Skeletal muscle satellite cell (primary cell): Measurements from ENCODE around the gene MLLT11.

Source experiments
- H3K27me3 ChIP-seq: 2 replicates; pipeline ENCODE4 v1.7.0; 2013; ENCODE audit warnings: low read length; ENCODE audit not compliant: control insufficient read depth, insufficient read depth
- H3K36me3 ChIP-seq: 2 replicates; pipeline ENCODE4 v1.7.0; 2013; ENCODE audit warnings: mild to moderate bottlenecking, control low read depth, low read length; ENCODE audit not compliant: insufficient read depth
- H3K4me1 ChIP-seq: 2 replicates; pipeline ENCODE4 v1.7.0; 2013; ENCODE audit warnings: low read length; ENCODE audit not compliant: control insufficient read depth, insufficient read depth
- H3K4me2 ChIP-seq: 2 replicates; pipeline ENCODE4 v1.7.0; 2013; ENCODE audit warnings: mild to moderate bottlenecking, low read length
- H3K4me3 ChIP-seq: 2 replicates; pipeline ENCODE4 v1.7.0; 2013; ENCODE audit warnings: low read length
- H3K9ac ChIP-seq: 2 replicates; pipeline ENCODE4 v1.7.0; 2013; ENCODE audit warnings: mild to moderate bottlenecking, low read depth, low read length, moderate library complexity
- H3K9me3 ChIP-seq: replicated peaks from 2 replicates; pipeline ENCODE4 v1.7.0; 2013; ENCODE audit warnings: mild to moderate bottlenecking, control low read depth, low read length

MLLT11 gene

GRCh38 chr1:151059109-151060006 lies 839 bp upstream of the MLLT11 start, which contains the start of gene CDC42SE1:
Gene CDC42SE1, minus strand, starts transcription at chr1:151059622. Its CDS starts 3,892 bp downstream, at chr1:151055730.
- Histone ChIP-seq H3K36me3 (peaks cover 27% of the 10 kb centered on the region), H3K4me1 (peaks cover 36% of the 10 kb centered on the region), H3K27me3 (no peaks in the 10 kb centered on the region), H3K4me3 (peak within 1 kb of the TSS; percentile 97), H3K9ac (peak within 1 kb of the TSS; percentile 98), H3K4me2 (peak within 1 kb of the TSS; percentile 96), H3K9me3 (no peaks in the 10 kb centered on the region)

GRCh38 chr1:151060657-151061421 lies 642 bp downstream of the MLLT11 start:
- Histone ChIP-seq H3K9ac (peak overlapping the region; percentile 98), H3K4me3 (peak overlapping the region; percentile 97), H3K4me2 (peak overlapping the region; percentile 96)

GRCh38 chr1:151061704-151062103 lies 1.5 kb downstream of the MLLT11 start:
- Histone ChIP-seq H3K9me3 (no peaks in the 10 kb centered on the region), H3K4me1 (peaks cover 27% of the 10 kb centered on the region), H3K36me3 (peaks cover 9% of the 10 kb centered on the region), H3K4me2 (peak overlapping the region; percentile 96), H3K9ac (peak overlapping the region; percentile 98), H3K4me3 (peak overlapping the region; percentile 97), H3K27me3 (no peaks in the 10 kb centered on the region)

More at GRCh38 chr1:151060657-151061421, 642 bp downstream of the MLLT11 start:
- peaks cover 12% of the 10 kb centered on the region for H3K36me3 ChIP-seq
- peaks cover 35% of the 10 kb centered on the region for H3K4me1 ChIP-seq
- H3K27me3 ChIP-seq: no peaks in the 10 kb centered on the region
- no peaks in the 10 kb centered on the region for H3K9me3 ChIP-seq

GRCh38 chr1:151062741-151063371 lies 2.7 kb downstream of the MLLT11 start:
- Histone ChIP-seq H3K4me3 (peak overlapping the region; percentile 54), H3K27me3 (no peaks in the 10 kb centered on the region), H3K4me2 (peak overlapping the region; percentile 62), H3K36me3 (peaks cover 13% of the 10 kb centered on the region), H3K9me3 (no peaks in the 10 kb centered on the region), H3K9ac (peak overlapping the region; percentile 71), H3K4me1 (peaks cover 17% of the 10 kb centered on the region)

GRCh38 chr1:151065089-151065645 lies 5.0 kb downstream of the MLLT11 start:
- Histone ChIP-seq H3K4me2 (no peak overlapping the region), H3K27me3 (no peaks in the 10 kb centered on the region), H3K9me3 (no peaks in the 10 kb centered on the region), H3K4me3 (no peak overlapping the region), H3K9ac (no peak overlapping the region), H3K4me1 (peaks cover 20% of the 10 kb centered on the region), H3K36me3 (peaks cover 16% of the 10 kb centered on the region)

- Histone ChIP-seq H3K4me2 (no peak overlapping the region), H3K27me3 (no peaks in the 10 kb centered on the region), H3K9me3 (no peaks in the 10 kb centered on the region), H3K4me3 (no peak overlapping the region), H3K36me3 (peaks cover 16% of the 10 kb centered on the region), H3K4me1 (peaks cover 26% of the 10 kb centered on the region), H3K9ac (no peak overlapping the region)
These were observed 7.0 kb downstream of the MLLT11 start for GRCh38 chr1:151067185-151067584.

- Histone ChIP-seq H3K9ac (no peak overlapping the region), H3K27me3 (no peaks in the 10 kb centered on the region), H3K4me1 (peaks cover 15% of the 10 kb centered on the region), H3K4me3 (no peak overlapping the region), H3K9me3 (no peaks in the 10 kb centered on the region), H3K36me3 (peaks cover 16% of the 10 kb centered on the region), H3K4me2 (no peak overlapping the region)
These were observed 8.9 kb downstream of the MLLT11 start for GRCh38 chr1:151069103-151069486.

GRCh38 chr1:151070474-151071276 lies 10.5 kb downstream of the MLLT11 start, which contains the start of gene GABPB2:
Gene GABPB2, plus strand, starts transcription at chr1:151070761. Its CDS starts 17,429 bp downstream, at chr1:151088190.
- Histone ChIP-seq H3K36me3 (peaks cover 16% of the 10 kb centered on the region), H3K4me3 (peak within 1 kb of the TSS; percentile 82), H3K9ac (peak within 1 kb of the TSS; percentile 94), H3K27me3 (no peaks in the 10 kb centered on the region), H3K9me3 (no peaks in the 10 kb centered on the region), H3K4me2 (peak within 1 kb of the TSS; percentile 89), H3K4me1 (peaks cover 15% of the 10 kb centered on the region)

GRCh38 chr1:151072224-151072623 lies 12.0 kb downstream of the MLLT11 start:
- Histone ChIP-seq H3K9me3 (no peaks in the 10 kb centered on the region), H3K36me3 (peaks cover 7% of the 10 kb centered on the region), H3K9ac (no peak overlapping the region), H3K4me3 (no peak overlapping the region), H3K4me2 (no peak overlapping the region), H3K27me3 (no peaks in the 10 kb centered on the region), H3K4me1 (peaks cover 15% of the 10 kb centered on the region)

GRCh38 chr1:151085953-151086559 lies 25.9 kb downstream of the MLLT11 start:
- Histone ChIP-seq H3K4me2 (no peak overlapping the region), H3K27me3 (no peaks in the 10 kb centered on the region), H3K4me3 (no peak overlapping the region), H3K36me3 (no peaks in the 10 kb centered on the region), H3K9me3 (no peaks in the 10 kb centered on the region), H3K9ac (no peak overlapping the region), H3K4me1 (no peaks in the 10 kb centered on the region)
